ENCODE measurements around the gene FAAP20. TPM values are rescaled to one million over a fixed set of nuclear protein-coding genes. Genes with fewer than 3 reads are reported as not detected.
A peak's percentile ranks its signal among the peaks of the same experiment; 100 is the strongest.

Gene FAAP20
- total RNA-seq, 1 donor from 2014 or later = 93.7 TPM

DNA sequence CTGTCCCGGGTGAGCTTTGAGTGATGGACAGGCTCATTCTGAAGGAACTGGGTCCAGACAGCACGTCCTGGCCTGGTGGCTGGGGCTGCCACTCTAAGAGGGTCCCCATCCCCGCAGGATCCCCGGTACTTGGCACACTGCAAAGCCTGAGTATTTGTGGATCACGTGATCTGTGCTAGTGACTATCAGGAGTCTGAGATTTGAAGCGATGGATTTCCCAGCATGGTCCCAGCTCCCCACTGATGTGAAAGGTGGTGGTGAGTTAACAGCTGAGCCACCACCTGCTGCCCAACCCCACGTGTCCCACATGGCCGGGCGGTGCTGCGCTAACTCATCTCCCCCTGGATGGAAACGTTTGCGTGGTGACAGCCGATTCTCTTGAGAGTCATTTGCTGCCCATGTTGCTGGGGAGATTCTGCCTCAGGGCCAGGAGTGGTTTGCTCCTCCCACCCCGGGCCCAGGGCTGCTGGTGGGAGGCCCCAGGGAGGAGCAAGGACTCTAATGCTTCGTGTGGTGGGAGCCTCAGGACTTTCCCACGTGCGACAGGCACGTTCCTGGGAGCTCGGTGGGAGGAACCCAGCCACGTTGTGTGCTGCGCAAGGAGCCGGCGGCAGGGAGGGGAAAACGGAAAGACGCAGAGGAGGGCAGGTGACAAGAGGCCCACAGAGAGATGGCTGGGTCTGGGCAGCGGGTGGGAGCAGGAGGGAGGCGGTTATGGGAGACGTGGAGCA, 15.1 kb downstream of the FAAP20 start:
- Mint-ChIP-seq H3K27me3 (ENCODE audit: low read depth) (no peaks in the 10 kb centered on the region), H3K9me3 (no peaks in the 10 kb centered on the region), H3K27ac (ENCODE audit: unreplicated experiment) (no peak overlapping the region), H3K36me3 (ENCODE audit: low read depth) (no peaks in the 10 kb centered on the region), H3K4me3 (no peak overlapping the region), H3K4me1 (peaks cover 6% of the 10 kb centered on the region)
- DNase-seq (ENCODE audit: low read depth, low spot score) = no peak
- TF ChIP-seq, protein P1, sequence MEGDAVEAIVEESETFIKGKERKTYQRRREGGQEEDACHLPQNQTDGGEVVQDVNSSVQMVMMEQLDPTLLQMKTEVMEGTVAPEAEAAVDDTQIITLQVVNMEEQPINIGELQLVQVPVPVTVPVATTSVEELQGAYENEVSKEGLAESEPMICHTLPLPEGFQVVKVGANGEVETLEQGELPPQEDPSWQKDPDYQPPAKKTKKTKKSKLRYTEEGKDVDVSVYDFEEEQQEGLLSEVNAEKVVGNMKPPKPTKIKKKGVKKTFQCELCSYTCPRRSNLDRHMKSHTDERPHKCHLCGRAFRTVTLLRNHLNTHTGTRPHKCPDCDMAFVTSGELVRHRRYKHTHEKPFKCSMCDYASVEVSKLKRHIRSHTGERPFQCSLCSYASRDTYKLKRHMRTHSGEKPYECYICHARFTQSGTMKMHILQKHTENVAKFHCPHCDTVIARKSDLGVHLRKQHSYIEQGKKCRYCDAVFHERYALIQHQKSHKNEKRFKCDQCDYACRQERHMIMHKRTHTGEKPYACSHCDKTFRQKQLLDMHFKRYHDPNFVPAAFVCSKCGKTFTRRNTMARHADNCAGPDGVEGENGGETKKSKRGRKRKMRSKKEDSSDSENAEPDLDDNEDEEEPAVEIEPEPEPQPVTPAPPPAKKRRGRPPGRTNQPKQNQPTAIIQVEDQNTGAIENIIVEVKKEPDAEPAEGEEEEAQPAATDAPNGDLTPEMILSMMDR (conservative IDR thresholded peaks at IDR 0.05) = no peak

- TF ChIP-seq, protein P1 (conservative IDR thresholded peaks at IDR 0.05) = no peak
- Mint-ChIP-seq H3K27me3 (ENCODE audit: low read depth) (no peaks in the 10 kb centered on the region), H3K36me3 (ENCODE audit: low read depth) (no peaks in the 10 kb centered on the region), H3K4me3 (no peak overlapping the region), H3K27ac (ENCODE audit: unreplicated experiment) (no peak overlapping the region), H3K4me1 (peaks cover 6% of the 10 kb centered on the region), H3K9me3 (no peaks in the 10 kb centered on the region)
- no peak for DNase-seq (ENCODE audit: low read depth, low spot score)
Observed at GRCh38 chr1:2178875-2179274, 15.7 kb downstream of the FAAP20 start.

DNA sequence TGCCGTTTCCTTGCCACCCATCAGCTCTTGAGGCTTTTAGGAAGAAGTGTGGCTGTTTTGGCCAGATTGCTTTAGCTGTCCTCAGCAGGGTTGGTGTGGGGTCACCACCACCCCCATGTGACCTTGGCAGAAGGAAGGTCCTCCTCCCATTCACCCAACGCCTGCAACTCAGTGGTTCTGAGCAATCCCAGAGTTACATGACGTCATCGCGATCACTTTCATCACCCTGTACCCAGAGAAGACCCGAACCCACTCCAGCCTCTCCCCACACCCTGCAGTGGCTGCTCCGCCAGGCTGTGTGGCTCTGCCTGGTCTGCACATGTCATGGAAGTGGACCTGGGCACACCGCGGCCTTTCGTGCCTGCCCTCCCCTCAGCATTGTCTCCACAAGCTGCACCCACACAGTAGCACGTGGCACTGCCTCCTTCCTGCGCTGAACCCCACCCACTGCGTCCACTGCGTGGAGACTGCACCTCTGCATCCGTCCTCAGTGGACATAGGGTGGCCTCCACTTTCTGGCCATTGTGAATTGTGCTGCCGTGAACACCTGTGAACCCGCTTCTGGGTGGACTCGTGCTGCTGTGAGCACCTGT, 16.5 kb downstream of the FAAP20 start:
- no peaks in the 10 kb centered on the region for H3K36me3 Mint-ChIP-seq (ENCODE audit: low read depth)
- H3K9me3 Mint-ChIP-seq = no peaks in the 10 kb centered on the region
- H3K27ac Mint-ChIP-seq (ENCODE audit: unreplicated experiment) = peak overlapping the region; percentile 86

DNA sequence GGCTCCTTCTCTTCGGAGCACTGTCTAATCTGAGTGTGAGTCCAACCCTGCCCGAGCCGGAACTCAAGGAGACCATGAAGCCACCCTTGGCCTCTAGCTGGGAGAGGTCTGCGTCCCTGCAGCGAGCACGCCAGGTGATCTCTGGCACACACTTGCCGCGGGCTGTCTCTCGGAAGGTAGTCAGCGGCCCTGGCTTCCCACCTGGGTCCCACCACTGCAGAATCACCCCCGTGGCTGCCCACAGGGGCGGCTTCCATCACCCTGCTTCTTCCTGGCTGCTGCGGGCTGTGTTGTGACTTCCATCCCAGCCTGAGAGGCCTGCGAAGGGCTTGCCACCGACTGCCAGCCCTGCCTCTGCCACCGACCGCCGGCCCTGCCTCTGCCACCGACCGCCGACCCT, 17.0 kb downstream of the FAAP20 start:
- H3K9me3 Mint-ChIP-seq = no peaks in the 10 kb centered on the region
- H3K27ac Mint-ChIP-seq (ENCODE audit: unreplicated experiment) = no peak overlapping the region

More for the DNA sequence above, 16.5 kb downstream of the FAAP20 start:
- Mint-ChIP-seq H3K4me1 (peaks cover 6% of the 10 kb centered on the region), H3K27me3 (ENCODE audit: low read depth) (no peaks in the 10 kb centered on the region), H3K4me3 (no peak overlapping the region)
- DNase-seq (ENCODE audit: low read depth, low spot score) = no peak
- TF ChIP-seq, protein P1 (conservative IDR thresholded peaks at IDR 0.05) = no peak

GRCh38 chr1:2176615-2177014, 18.0 kb downstream of the FAAP20 start:
- Mint-ChIP-seq H3K9me3 (no peaks in the 10 kb centered on the region), H3K36me3 (ENCODE audit: low read depth) (no peaks in the 10 kb centered on the region), H3K27me3 (ENCODE audit: low read depth) (no peaks in the 10 kb centered on the region), H3K27ac (ENCODE audit: unreplicated experiment) (no peak overlapping the region), H3K4me1 (peaks cover 6% of the 10 kb centered on the region), H3K4me3 (no peak overlapping the region)
- TF ChIP-seq, protein P1 (conservative IDR thresholded peaks at IDR 0.05) = no peak
- no peak for DNase-seq (ENCODE audit: low read depth, low spot score)

More for the DNA sequence above, 17.0 kb downstream of the FAAP20 start:
- Mint-ChIP-seq H3K36me3 (ENCODE audit: low read depth) (no peaks in the 10 kb centered on the region), H3K27me3 (ENCODE audit: low read depth) (no peaks in the 10 kb centered on the region), H3K4me1 (peaks cover 6% of the 10 kb centered on the region), H3K4me3 (no peak overlapping the region)
- TF ChIP-seq, protein P1 (conservative IDR thresholded peaks at IDR 0.05) = no peak
- DNase-seq (ENCODE audit: low read depth, low spot score) = no peak
